Measurements from ENCODE around the gene ISG20L2.

The ISG20L2 gene

DNA sequence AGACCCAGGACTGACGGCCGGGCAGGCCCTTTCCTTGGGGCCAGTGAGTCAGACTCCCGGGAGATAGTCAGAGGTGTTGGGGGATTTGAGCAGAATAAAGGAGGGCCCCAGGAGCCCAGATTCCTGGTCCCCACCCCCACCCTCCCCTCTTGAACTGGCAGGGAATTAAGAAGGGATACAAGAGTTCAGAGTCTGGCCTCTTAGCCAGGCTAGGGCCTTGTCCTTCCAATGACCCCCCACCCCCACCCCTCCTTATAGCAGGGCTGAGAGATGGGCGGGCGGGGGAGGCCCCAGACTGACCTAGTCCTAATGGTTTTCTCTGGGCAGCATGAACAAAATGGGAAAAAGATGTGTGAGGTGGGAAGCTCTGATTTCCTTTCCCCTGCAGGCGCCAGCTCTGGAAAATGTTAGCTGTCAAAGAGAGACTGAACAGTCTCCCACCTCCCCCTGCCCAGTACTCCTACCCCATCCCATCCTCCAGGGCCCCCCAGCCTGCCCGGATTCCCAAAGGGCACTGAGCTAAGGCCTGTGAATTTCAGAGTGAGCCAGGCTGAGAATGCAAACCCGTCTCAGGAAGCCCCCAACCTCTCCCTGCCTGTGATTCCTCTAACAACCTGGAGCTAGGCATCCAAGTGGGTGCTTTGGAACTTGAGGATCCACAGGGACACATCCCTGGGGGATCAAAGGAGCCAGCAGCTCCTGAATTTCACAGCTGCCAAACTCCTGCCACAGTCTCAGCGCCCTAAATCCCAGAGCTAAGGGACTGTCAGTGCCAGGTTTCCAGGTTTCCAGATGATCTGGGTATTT is 17.4 kb downstream of the ISG20L2 start:
- TF ChIP-seq, protein P1, sequence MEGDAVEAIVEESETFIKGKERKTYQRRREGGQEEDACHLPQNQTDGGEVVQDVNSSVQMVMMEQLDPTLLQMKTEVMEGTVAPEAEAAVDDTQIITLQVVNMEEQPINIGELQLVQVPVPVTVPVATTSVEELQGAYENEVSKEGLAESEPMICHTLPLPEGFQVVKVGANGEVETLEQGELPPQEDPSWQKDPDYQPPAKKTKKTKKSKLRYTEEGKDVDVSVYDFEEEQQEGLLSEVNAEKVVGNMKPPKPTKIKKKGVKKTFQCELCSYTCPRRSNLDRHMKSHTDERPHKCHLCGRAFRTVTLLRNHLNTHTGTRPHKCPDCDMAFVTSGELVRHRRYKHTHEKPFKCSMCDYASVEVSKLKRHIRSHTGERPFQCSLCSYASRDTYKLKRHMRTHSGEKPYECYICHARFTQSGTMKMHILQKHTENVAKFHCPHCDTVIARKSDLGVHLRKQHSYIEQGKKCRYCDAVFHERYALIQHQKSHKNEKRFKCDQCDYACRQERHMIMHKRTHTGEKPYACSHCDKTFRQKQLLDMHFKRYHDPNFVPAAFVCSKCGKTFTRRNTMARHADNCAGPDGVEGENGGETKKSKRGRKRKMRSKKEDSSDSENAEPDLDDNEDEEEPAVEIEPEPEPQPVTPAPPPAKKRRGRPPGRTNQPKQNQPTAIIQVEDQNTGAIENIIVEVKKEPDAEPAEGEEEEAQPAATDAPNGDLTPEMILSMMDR (IDR thresholded peaks at IDR 0.05; ENCODE audit: insufficient read depth, low read depth, low read length, missing control alignments), result no peak
- DNase-seq (ENCODE audit: low read depth), result no peak
- H3K4me3 ChIP-seq (ENCODE audit: low read length), result no peak overlapping the region

DNA sequence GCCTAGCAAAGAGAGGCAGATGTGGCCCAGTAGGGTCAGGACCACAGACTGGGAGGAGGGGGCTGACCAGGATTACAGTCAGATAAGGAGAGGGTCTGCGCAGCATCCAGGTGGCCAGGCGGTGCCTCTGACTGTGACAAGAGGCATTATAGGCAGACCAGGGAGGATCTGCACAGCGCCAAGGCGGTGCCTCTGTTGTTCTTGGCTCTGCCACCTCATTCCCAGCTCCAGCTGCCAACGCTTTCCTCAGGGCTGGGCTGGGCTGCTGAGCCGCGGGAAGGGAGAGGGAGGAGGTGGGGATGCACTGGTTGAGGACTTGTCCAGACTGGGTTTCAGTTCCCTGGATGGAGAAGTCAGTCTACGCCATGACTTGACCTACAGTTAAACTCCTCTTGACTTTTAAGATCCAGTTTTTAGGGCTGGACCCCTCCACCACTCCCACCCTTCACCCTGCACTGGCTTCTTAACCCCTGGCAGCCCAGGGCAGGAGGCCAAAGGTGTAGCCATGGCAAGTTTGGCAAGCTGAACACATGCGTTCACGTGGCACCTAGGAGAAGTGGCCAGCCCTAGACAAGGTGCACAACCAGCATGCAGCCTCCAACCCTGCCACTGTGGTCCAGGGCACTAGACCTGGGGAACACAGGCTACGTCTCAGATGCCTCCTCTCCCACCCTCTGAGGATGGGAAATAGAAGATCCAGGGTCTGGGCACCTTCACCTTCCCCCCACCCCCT is 18.6 kb downstream of the ISG20L2 start:
- TF ChIP-seq, protein P1 (IDR thresholded peaks at IDR 0.05; ENCODE audit: insufficient read depth, low read depth, low read length, missing control alignments), result no peak
- DNase-seq (ENCODE audit: low read depth), result peak; percentile 93
- H3K4me3 ChIP-seq (ENCODE audit: low read length), result no peak overlapping the region

DNA sequence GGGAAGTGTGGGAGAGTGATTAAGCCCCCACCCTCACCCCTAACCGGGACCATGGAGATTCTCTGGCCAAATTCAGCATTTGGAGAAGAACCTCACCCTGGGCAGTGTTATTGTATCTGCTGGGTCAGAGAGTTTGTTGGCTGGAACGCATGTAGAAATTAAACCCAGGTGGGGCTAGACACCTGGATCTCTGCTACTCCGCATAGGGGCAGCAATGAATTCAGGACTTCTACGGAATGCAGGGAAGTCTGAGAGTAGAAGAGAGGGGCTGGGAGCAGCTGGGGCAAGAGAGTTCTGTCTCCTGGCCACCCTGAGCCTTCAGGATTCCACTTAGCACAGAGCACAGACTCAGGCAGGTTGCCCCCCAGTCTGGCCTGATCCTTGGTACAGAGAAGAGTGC is 19.5 kb downstream of the ISG20L2 start:
- no peak overlapping the region for H3K4me3 ChIP-seq (ENCODE audit: low read length)
- TF ChIP-seq, protein P1 (IDR thresholded peaks at IDR 0.05; ENCODE audit: insufficient read depth, low read depth, low read length, missing control alignments), result no peak
- no peak for DNase-seq (ENCODE audit: low read depth)

DNA sequence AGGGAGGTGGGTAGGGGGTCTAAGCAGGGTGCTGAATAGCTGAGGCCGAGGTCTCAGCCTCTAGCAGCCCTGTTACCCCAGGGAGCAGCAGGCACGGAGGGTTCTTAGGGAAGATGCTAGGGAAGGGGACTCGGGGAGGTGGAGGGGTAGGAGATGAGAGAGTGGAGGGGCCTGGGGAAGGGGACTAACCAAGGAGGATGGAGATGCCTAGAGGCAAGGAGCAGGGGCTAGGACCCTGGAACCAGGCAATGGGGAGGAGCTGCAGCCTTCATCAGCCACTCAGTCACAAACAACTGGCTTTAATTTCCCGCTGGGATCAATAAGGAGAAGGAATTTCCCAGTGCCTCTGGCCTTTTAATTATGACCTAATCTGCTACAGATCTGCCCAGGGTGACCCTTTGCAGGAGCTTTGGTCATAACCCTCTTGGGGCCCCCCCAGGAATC is 20.3 kb downstream of the ISG20L2 start:
- TF ChIP-seq, protein P1 (IDR thresholded peaks at IDR 0.05; ENCODE audit: insufficient read depth, low read depth, low read length, missing control alignments), result no peak
- no peak overlapping the region for H3K4me3 ChIP-seq (ENCODE audit: low read length)
- DNase-seq (ENCODE audit: low read depth), result no peak

DNA sequence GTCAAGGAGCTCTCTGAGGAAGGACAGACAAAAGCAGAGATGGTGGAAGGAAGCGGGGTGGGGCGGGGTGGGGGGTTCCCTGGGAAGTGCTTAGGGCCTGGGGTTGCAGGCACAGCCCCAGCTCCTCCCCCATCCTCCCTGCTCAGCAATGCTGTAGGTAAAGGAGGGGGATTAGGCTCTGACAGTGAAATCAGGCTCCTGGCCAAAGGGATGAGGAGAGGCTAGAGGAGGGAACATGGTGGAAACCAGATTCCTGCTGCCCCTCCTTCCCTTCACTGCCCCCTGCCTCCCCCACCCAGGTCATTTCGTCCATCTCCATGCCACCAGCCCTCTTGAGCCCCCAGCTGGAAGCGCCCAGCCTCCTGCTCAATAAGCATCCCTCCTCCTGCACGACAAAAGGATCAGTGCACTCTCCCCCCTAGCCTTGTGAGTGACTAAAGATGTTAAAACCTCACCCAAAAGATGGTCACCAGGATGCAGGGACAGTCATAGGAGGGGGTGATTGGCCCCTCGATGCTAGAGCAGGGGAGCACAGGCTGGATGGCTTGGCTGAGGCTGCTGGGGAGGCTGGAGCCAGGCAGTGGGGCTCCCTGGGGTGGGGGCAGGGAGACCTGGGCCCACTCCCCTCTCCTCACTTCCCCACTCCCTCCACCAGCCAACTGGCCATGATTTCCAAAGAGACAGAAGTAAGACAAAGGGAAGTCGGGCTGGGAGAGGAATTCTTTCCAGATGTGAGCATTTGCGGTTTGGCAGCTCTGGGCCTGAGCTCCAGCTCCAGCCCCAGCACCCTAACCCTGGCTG is 20.9 kb downstream of the ISG20L2 start:
- DNase-seq (ENCODE audit: low read depth), result no peak
- H3K4me3 ChIP-seq (ENCODE audit: low read length), result no peak overlapping the region
- TF ChIP-seq, protein P1 (IDR thresholded peaks at IDR 0.05; ENCODE audit: insufficient read depth, low read depth, low read length, missing control alignments), result no peak

DNA sequence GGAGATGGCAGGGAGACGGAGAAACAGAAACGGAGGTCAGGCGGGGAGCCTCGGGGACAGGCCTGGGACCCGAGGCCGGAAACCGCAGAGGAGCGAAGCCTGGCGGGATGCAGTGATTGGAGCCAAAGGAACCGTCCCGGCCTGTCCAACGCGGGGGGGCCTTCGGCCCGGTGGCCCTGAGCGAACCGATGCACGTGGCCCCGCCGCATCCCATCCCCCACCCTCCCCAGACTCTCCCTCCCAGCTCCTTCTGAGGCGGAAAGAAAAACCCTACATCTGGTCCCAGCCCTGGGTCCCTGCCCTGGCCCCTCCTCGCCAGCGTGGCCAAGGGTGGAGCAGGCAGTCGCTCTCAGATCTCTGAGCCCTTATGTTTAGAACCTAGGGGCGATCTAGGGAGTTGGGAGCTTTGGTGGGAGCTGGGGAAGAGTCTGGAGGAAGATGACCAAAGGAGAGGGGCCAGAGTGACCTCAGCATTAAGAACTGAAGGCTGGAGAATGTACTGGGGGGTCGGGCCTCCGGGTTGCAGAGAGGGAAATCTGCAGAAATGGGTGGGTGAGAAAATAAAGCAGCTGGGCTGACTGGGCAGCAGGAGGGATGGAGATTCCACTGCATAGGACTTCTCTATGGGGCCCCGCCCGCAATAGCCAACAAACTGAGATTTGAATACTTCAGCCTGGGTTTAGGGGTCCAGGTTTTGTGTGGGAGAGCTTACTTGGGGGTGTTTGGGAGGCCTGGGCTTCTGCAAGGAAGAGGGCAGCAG is 21.7 kb downstream of the ISG20L2 start:
- DNase-seq (ENCODE audit: low read depth), result no peak
- TF ChIP-seq, protein P1 (IDR thresholded peaks at IDR 0.05; ENCODE audit: insufficient read depth, low read depth, low read length, missing control alignments), result no peak

More for the DNA sequence above, 21.7 kb downstream of the ISG20L2 start:
- H3K4me3 ChIP-seq (ENCODE audit: low read length), result peak overlapping the region; percentile 80
